Upper lobe of right lung (tissue), 1 donor: ENCODE measurements around the gene ZNF507. TPM values are rescaled to one million over a fixed set of nuclear protein-coding genes. Genes with fewer than 3 reads are reported as not detected.

ENCODE experiments used
- ATAC-seq: fragments of 200-7000 bp; cut with Tn5 transposase; one replicate; pipeline ENCODE4 v1.9.1; 2020; ENCODE audit warnings: mild to moderate bottlenecking, moderate library complexity
- DNase-seq: peaks from one replicate; pipeline ENCODE4 v3.0.0-alpha.2; 2020
- H3K27ac ChIP-seq: fragments of 200-600 bp; one replicate; pipeline ENCODE4 v1.8.0; 2022
- H3K27me3 ChIP-seq: fragments of 200-600 bp; one replicate; pipeline ENCODE4 v1.8.0; 2022; ENCODE audit warnings: mild to moderate bottlenecking
- H3K36me3 ChIP-seq: fragments of 200-600 bp; one replicate; pipeline ENCODE4 v1.8.0; 2022
- H3K4me1 ChIP-seq: fragments of 200-600 bp; one replicate; pipeline ENCODE4 v1.8.0; 2022
- H3K4me3 ChIP-seq: fragments of 200-600 bp; one replicate; pipeline ENCODE4 v1.8.0; 2022; ENCODE audit warnings: mild to moderate bottlenecking
- H3K9me3 ChIP-seq: fragments of 200-600 bp; one replicate; pipeline ENCODE4 v1.8.0; 2022
- intact Hi-C: fragments of 100-400 bp; cut with DNase I; formaldehyde crosslinking; loops from one replicate; pipeline ENCODE4 v1.11.0; 2022
- total RNA-seq: library from RNA; stranded (reverse); fragmentation: NEBNext Ultra II Directional; extraction: Animal tissue kit (Norgen Biotek cat#: 25700); gene quantifications from one replicate; pipeline ENCODE4 v1.2.1, GENCODE V29; 2021
- TF ChIP-seq, protein P1 (sequence below): fragments of 200-600 bp; IDR thresholded peaks from one replicate; pipeline ENCODE4 v1.8.0; 2022; ENCODE audit warnings: antibody characterized with exemption
- donor health status: DM: no; HTN: yes; CAD: no; lungs with severe emphysema.

ZNF507 gene
- total RNA-seq, 1 donor from 2014 or later = 22.3 TPM

DNA sequence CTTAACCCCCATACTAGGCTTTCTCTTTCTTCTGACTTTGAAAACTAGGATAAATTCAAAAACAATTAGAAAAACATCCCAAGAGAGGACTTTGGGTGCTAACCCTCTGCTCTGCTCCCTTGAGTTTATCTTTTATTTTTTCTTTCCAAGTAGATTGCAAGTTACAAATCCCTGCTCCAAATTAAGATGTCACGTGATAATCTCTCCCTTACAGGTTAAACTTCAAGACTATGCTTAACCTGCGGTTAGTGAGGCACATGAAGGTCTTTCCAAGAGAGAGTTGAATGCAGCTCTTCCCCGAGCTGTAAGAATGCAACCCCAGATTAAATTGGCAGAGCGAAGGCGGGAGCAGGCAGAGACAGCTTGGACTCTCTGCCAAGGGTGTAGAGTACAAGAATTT lies 12.2 kb upstream of the ZNF507 start:
- TF ChIP-seq, protein P1, sequence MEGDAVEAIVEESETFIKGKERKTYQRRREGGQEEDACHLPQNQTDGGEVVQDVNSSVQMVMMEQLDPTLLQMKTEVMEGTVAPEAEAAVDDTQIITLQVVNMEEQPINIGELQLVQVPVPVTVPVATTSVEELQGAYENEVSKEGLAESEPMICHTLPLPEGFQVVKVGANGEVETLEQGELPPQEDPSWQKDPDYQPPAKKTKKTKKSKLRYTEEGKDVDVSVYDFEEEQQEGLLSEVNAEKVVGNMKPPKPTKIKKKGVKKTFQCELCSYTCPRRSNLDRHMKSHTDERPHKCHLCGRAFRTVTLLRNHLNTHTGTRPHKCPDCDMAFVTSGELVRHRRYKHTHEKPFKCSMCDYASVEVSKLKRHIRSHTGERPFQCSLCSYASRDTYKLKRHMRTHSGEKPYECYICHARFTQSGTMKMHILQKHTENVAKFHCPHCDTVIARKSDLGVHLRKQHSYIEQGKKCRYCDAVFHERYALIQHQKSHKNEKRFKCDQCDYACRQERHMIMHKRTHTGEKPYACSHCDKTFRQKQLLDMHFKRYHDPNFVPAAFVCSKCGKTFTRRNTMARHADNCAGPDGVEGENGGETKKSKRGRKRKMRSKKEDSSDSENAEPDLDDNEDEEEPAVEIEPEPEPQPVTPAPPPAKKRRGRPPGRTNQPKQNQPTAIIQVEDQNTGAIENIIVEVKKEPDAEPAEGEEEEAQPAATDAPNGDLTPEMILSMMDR = no peak
- no peaks in the 10 kb centered on the region for H3K36me3 ChIP-seq
- no peak for ATAC-seq
- intact Hi-C loops = no loop called here
- H3K4me1 ChIP-seq = no peaks in the 10 kb centered on the region
- no peak for DNase-seq
- H3K27ac ChIP-seq = no peak overlapping the region
- H3K9me3 ChIP-seq = no peaks in the 10 kb centered on the region
- H3K27me3 ChIP-seq = peaks cover 10% of the 10 kb centered on the region
- H3K4me3 ChIP-seq = no peak overlapping the region

DNA sequence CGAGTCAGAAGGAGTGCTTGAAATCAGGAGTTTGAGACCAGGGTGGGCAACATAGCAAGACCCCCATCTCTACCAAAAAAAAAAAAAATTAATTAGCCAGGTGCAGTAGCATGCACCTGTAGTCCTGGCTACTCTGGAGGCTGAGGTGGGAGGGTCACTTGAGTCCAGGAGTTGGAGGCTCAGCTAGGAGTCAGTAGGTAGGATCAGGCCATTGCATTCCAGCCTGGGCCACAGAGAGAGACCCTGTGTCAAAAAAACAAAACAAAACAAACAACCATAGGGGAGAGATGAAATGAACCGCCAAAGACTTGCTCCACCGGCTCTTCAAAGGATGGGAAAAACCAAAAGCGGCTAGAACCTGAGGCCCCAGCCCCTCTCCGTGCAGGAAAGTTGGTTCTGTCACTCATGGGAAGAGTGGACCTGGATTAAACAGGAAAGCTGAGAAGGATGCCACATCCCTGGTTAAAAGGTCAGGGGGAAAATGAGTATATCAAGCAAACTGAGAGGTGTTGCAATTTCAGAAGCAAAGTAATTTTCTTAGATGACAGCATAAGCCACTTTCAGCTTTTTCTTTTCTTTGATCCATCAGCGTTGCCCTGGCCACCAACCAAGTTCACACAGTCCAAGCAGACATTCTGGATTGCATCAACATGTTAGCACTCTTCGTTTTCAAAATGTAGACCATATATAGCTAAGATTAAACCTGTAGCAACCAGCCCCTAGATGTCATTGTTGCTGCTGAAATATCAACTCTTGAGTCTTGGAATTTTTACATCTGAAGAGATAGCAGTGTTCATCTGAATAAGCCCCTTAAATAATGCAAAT lies 8.9 kb upstream of the ZNF507 start:
- TF ChIP-seq, protein P1 = no peak
- no peaks in the 10 kb centered on the region for H3K27me3 ChIP-seq
- no peaks in the 10 kb centered on the region for H3K36me3 ChIP-seq
- no peak overlapping the region for H3K27ac ChIP-seq
- no peaks in the 10 kb centered on the region for H3K4me1 ChIP-seq
- no peak for DNase-seq
- no peak for ATAC-seq
- intact Hi-C loops = no loop called here
- no peaks in the 10 kb centered on the region for H3K9me3 ChIP-seq
- H3K4me3 ChIP-seq = peak overlapping the region; percentile 10

DNA sequence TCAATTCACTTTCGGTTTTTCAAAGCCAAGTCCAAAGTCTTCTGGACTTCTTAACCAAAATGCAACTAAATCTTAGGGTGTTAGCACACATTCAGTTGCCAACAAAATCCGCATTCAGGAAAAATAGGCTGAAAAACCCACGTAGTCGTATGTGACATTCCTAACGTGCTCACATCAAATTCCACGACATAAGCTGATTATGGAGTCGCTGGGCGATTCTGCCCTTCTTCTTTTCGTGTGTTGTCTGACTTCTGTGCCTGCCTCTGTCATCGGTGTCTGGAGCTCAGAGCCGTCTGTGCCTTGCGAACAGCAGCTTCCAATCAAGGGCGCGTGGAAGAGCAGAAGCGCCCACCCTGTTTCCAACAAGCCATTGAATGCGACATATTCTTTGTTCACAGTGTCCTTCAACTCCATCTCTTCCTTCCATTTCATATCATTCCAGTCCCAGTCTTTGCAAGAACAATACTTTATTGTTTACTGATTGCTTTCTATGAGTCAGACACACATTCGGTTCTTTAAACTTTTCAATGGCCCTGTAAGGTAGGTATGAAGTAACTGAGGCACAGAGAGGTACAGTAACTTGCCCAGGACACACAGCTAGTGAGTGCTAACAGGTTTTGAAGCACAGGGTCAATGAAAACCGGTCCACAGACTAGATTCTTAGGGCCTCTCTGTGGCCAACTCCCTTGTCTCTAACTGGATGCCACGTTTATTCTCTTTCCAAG lies 8.2 kb upstream of the ZNF507 start:
- no peak overlapping the region for H3K27ac ChIP-seq
- intact Hi-C loops = no loop called here
- DNase-seq = no peak
- peak overlapping the region; percentile 10 for H3K4me3 ChIP-seq
- no peaks in the 10 kb centered on the region for H3K36me3 ChIP-seq
- H3K9me3 ChIP-seq = no peaks in the 10 kb centered on the region
- TF ChIP-seq, protein P1 = no peak
- H3K27me3 ChIP-seq = no peaks in the 10 kb centered on the region
- no peaks in the 10 kb centered on the region for H3K4me1 ChIP-seq
- ATAC-seq = no peak

DNA sequence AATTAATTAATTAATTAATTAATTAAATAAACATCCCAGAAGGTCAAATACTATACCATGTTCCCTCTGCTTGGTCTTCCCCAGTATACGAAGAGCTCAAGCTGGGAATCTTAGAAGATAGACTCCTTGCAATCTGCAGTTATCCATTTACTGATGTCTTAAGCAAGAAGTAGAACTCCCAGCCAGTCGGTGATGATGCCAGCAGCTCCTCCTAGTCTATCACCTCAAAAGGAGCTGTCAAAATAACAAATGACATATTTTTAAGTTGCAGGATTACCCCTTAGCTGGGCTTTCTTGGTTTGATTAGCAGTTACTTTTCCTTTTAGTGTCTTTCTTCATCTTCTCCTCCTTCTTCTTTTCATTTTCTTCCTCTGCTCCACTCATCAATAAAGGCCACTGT lies 6.0 kb upstream of the ZNF507 start:
- Histone ChIP-seq H3K27me3 (no peaks in the 10 kb centered on the region), H3K36me3 (no peaks in the 10 kb centered on the region), H3K4me1 (no peaks in the 10 kb centered on the region), H3K9me3 (no peaks in the 10 kb centered on the region), H3K27ac (no peak overlapping the region), H3K4me3 (no peak overlapping the region)
- ATAC-seq (no peak), DNase-seq (no peak)
- intact Hi-C loops = no loop called here
- TF ChIP-seq, protein P1 = no peak

DNA sequence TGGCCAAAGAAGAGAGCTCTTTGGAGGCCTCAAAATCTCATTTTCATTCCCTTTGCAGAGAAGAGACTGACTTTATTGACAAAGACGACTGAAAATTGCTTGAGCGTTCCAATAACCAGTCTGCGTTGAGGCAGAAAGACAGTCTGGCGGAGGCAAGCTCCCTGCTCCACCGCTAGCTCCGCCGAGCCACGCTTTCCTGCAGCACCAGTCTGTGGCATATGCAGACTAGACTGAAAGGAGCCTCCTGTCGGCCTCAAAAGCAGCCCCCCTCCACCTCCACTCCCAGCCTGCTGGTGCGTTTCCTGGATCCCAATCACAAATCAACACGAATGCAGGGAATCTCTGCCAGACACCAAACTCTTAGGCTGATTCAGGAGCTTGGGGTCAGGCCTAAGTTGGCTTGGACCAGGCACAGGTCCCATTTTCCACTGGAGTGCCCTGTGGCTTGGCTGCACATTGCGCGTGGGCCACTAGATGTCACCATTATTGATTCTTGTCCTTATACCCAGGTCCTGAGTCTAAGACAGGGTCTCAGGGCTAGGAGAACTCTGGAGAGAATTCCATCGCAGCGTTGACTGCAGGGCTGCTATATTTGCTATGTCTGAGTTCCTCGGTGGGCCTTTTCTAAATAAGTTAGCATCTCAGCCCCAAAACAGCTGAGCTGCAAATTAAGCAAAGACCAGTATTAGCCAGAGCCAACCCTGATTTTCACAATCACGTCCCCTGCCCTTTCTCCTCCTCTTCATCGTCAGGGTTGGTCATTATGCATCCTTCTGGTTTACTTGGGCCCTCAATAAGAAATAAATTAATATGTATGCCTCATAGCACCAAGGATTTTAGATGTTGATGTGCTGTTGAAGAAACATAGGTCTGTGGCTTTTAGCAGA lies 5.2 kb upstream of the ZNF507 start:
- Histone ChIP-seq H3K27me3 (peaks cover 7% of the 10 kb centered on the region), H3K27ac (no peak overlapping the region), H3K4me1 (no peaks in the 10 kb centered on the region), H3K9me3 (no peaks in the 10 kb centered on the region), H3K36me3 (no peaks in the 10 kb centered on the region), H3K4me3 (no peak overlapping the region)
- intact Hi-C loops = loop anchor here (10.0 kb wide), 1 partner anchor 235 kb away; no protein-coding TSS in a partner anchor
- peak; percentile 92 for ATAC-seq
- peak; percentile 77 for DNase-seq
- TF ChIP-seq, protein P1 = peak; percentile 74
